ENCODE measurements around the gene TMEM243. TPM values are rescaled to one million over a fixed set of nuclear protein-coding genes. Genes with fewer than 3 reads are reported as not detected.

The TMEM243 gene, protein sequence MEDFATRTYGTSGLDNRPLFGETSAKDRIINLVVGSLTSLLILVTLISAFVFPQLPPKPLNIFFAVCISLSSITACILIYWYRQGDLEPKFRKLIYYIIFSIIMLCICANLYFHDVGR
- total RNA-seq, result 26.9 and 31.5 TPM in 2 replicates
- polyA plus RNA-seq, result 22.6 and 28.8 TPM in 2 replicates
- polyA plus RNA-seq (2011; cell fraction: cytosol; rRNA removed), result 24.9 and 25.6 TPM in 2 replicates
- polyA plus RNA-seq (2011; cell fraction: nucleus; rRNA removed), result 47.0 and 53.5 TPM in 2 replicates
- 24.2 and 26.6 TPM in 2 replicates for polyA plus RNA-seq (2012)
- 24.3 and 29.6 TPM in 2 replicates for polyA minus RNA-seq
- 19.6 TPM for polyA minus RNA-seq (2011; cell fraction: cytosol; rRNA and poly(A)+ RNA removed)
- polyA minus RNA-seq (2011; cell fraction: nucleus; rRNA and poly(A)+ RNA removed), result 65.3 and 86.5 TPM in 2 replicates
- percentile 81 among the genes with signal in this experiment for Bru-seq, nascent RNA
- BruChase-seq, experiment 1, labeled RNA remaining after a 6-hour chase, result percentile 65 among the genes with signal in this experiment
- BruChase-seq, experiment 2, labeled RNA remaining after a 2-hour chase, result percentile 76 among the genes with signal in this experiment
- long read RNA-seq, transcript TMEM243-203 (5 exons, 1,273 nt), result major isoform, 88 of 145 reads
- long read RNA-seq, transcript TMEM243-201 (4 exons, 1,063 nt), result minor isoform, 39 of 145 reads
- long read RNA-seq, partial matches to known transcripts, result 0 of 145 reads
- long read RNA-seq, other reads (novel, unspliced or antisense), result 17 of 145 reads

DNA sequence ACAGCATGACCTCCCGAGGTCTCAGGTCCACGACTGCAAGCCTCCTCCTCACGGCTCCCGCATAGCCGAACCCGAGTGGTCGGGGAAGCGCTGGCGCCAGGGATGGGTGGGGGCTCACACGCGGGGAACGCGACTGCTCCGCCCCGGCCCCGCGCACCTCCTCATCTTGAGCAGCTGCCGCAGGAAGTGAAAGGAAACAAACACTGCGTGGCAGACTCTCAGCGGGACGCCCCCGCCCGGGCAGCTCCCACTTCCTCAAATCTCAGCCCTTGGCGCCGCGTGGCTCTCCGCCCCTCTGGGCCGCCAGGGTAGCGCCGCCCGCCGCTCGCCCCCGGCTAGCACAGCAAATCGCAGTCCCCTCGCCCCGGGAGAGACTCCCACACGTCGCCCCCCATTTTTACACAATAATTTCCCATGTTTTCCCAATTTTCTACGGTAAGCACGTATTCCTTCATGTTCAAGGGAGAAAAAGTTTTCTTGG lies at the start of gene TMEM243:
TMEM243 (minus strand) TSS at position 188 of the 481 bp plus-strand sequence. CDS start 229 bp downstream, outside the sequence.
- no peak for TF ChIP-seq GATA2 (IDR thresholded peaks at IDR 0.05; ENCODE audit: insufficient read depth, insufficient read length, low read depth, low read length)
- no peak for TF ChIP-seq EZH2 (IDR thresholded peaks at IDR 0.05; ENCODE audit: borderline replicate concordance, low read depth, low read length, severe bottlenecking)
- TF ChIP-seq, protein P1, sequence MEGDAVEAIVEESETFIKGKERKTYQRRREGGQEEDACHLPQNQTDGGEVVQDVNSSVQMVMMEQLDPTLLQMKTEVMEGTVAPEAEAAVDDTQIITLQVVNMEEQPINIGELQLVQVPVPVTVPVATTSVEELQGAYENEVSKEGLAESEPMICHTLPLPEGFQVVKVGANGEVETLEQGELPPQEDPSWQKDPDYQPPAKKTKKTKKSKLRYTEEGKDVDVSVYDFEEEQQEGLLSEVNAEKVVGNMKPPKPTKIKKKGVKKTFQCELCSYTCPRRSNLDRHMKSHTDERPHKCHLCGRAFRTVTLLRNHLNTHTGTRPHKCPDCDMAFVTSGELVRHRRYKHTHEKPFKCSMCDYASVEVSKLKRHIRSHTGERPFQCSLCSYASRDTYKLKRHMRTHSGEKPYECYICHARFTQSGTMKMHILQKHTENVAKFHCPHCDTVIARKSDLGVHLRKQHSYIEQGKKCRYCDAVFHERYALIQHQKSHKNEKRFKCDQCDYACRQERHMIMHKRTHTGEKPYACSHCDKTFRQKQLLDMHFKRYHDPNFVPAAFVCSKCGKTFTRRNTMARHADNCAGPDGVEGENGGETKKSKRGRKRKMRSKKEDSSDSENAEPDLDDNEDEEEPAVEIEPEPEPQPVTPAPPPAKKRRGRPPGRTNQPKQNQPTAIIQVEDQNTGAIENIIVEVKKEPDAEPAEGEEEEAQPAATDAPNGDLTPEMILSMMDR (IDR thresholded peaks at IDR 0.05; ENCODE audit: extremely low read depth in 1 of 2, insufficient read depth in 1 of 2, low read depth in 1 of 2, low read length in 2 of 2), result peak in 1 of 2 donors; percentile 8
- no peak for TF ChIP-seq MYC (IDR thresholded peaks at IDR 0.05; ENCODE audit: low read depth, low read length)
- no peak for TF ChIP-seq JUN (IDR thresholded peaks at IDR 0.05; ENCODE audit: borderline replicate concordance, insufficient read depth, insufficient read length, low read depth)
- peak; percentile 35 for TF ChIP-seq POLR2A (IDR thresholded peaks at IDR 0.05; ENCODE audit: low read depth, low read length)
- peak; percentile 72 for TF ChIP-seq POLR2AphosphoS5 (IDR thresholded peaks at IDR 0.05; ENCODE audit: insufficient read depth, low read depth, low read length)
- TF ChIP-seq, protein P2, sequence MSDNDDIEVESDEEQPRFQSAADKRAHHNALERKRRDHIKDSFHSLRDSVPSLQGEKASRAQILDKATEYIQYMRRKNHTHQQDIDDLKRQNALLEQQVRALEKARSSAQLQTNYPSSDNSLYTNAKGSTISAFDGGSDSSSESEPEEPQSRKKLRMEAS (IDR thresholded peaks at IDR 0.05; ENCODE audit: insufficient read depth, insufficient read length), result peak; percentile 9
- TF ChIP-seq FOS (IDR thresholded peaks at IDR 0.05; ENCODE audit: borderline replicate concordance, insufficient read depth, low read length), result no peak
- H3K9me1 ChIP-seq (replicated peaks; ENCODE audit: control insufficient read depth, extremely low read depth, insufficient read depth, low read length), result no peaks in the 10 kb centered on the region
- H3K4me2 ChIP-seq (ENCODE audit: insufficient read depth, low read length), result peak within 1 kb of the TSS; percentile 79
- ChIA-PET CTCF (interaction anchor here (1.0 to 2.2 kb wide), 12 partner anchors 10 to 314 kb away, joined by 3 to 9 read pairs (median 4); partner anchors contain the start of gene DMTF1), POLR2A (interaction anchor here (1.1 to 2.7 kb wide), 4 partner anchors 21 to 68 kb away, joined by 3 to 15 read pairs (median 4); partner anchors contain the start of gene DMTF1)
- H3K27me3 ChIP-seq (ENCODE audit: control insufficient read depth in 2 of 2, insufficient read depth in 2 of 2, low read length in 2 of 2), result peaks cover 3 to 13% of the 10 kb centered on the region in 2 experiments
- H3K9me3 ChIP-seq (replicated peaks; ENCODE audit: control insufficient read depth, insufficient read depth, low read length), result no peaks in the 10 kb centered on the region
- DNase-seq (ENCODE audit: low read depth, low spot score) (peak; percentile 87), FAIRE-seq (peak; percentile 84)
- intact Hi-C loops (cut with micrococcal nuclease), result loop anchor here (1.0 to 5.0 kb wide), 6 partner anchors 18 to 657 kb away; partner anchors contain the start of genes DBF4, DMTF1, ELAPOR2 and SLC25A40
- H3K4me3 ChIP-seq (replicated peaks in 1 of 3; ENCODE audit: insufficient read depth in 1 of 3, low read depth in 1 of 3, low read length in 3 of 3), result peak within 1 kb of the TSS; percentile 32 to 76 (median 63)
- no peaks in the 10 kb centered on the region for H4K20me1 ChIP-seq (replicated peaks; ENCODE audit: control insufficient read depth, extremely low read depth, insufficient read depth, low read length)
- H3K79me2 ChIP-seq (ENCODE audit: control insufficient read depth, insufficient read depth, low read length), result peaks cover 17% of the 10 kb centered on the region
- H3K36me3 ChIP-seq (ENCODE audit: control insufficient read depth in 2 of 2, extremely low read depth in 1 of 2, insufficient read depth in 2 of 2, low read length in 2 of 2), result no peaks in the 10 kb centered on the region
- BruUV-seq (replicated peaks), result no TSS peak
- H3K4me1 ChIP-seq (ENCODE audit: control insufficient read depth, extremely low read depth, insufficient read depth, low read length), result peaks cover 18% of the 10 kb centered on the region
- dilution Hi-C loops (cut with MboI; ENCODE audit: extremely low pct_ligation_motif_present, low sequenced_read_pairs), result no loop called here
- H3K27ac ChIP-seq (ENCODE audit: insufficient read depth, low read depth, low read length), result peak within 1 kb of the TSS; percentile 59
- H3K9ac ChIP-seq (replicated peaks; ENCODE audit: extremely low read depth, insufficient read depth, low read length), result peak within 1 kb of the TSS; percentile 91
- peak within 1 kb of the TSS; percentile 75 for H2AFZ ChIP-seq (ENCODE audit: low read depth, low read length)

All from endothelial cell of umbilical vein (primary cell).